IPS-15b (cell line): ENCODE data around the gene EML1.

Experiments
- H3K27me3 ChIP-seq: one replicate; pipeline ENCODE4 v1.6.1; 2013; ENCODE audit warnings: low read length; ENCODE audit not compliant: control insufficient read depth, insufficient read depth
- H3K36me3 ChIP-seq: one replicate; pipeline ENCODE4 v1.6.1; 2013; ENCODE audit warnings: low read length; ENCODE audit not compliant: control insufficient read depth, insufficient read depth
- H3K4me1 ChIP-seq: one replicate; pipeline ENCODE4 v1.6.1; 2013; ENCODE audit warnings: mild to moderate bottlenecking, low read length; ENCODE audit not compliant: control insufficient read depth, insufficient read depth
- H3K4me3 ChIP-seq: one replicate; pipeline ENCODE4 v1.5.1; 2013; ENCODE audit warnings: low read depth, low read length
- H3K9ac ChIP-seq: one replicate; pipeline ENCODE4 v1.6.1; 2013; ENCODE audit warnings: low read depth, mild to moderate bottlenecking, low read length
- H3K9me3 ChIP-seq: one replicate; pipeline ENCODE4 v1.6.1; 2013; ENCODE audit warnings: mild to moderate bottlenecking, low read length; ENCODE audit not compliant: control insufficient read depth, insufficient read depth

The EML1 gene

GRCh38 chr14:99788713-99789112, 4.5 kb upstream of the EML1 start:
- Histone ChIP-seq H3K4me3 (no peak overlapping the region), H3K9me3 (no peaks in the 10 kb centered on the region), H3K36me3 (no peaks in the 10 kb centered on the region), H3K4me1 (no peaks in the 10 kb centered on the region), H3K9ac (no peak overlapping the region), H3K27me3 (peaks cover 9% of the 10 kb centered on the region)

DNA sequence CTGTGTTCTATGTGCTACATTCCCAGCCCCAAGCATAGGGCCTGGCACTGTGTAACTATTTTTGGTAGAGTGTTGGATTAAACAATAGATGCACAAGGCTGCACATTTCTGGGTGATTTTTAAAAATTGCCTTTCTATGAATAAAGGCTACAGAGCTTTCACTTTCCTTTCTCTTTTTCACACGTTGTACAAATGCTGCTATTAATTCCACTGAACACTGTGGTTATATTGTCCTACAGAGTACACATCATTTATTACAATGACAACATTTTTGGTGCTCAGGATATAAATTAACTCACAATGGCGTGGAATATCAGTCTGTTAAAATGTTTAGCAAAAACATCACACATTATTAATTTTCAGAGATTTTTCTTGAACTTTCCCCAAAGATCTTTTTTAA, 3.6 kb upstream of the EML1 start:
- H3K9ac ChIP-seq: no peak overlapping the region
- H3K27me3 ChIP-seq: peaks cover 9% of the 10 kb centered on the region
- peaks cover 4% of the 10 kb centered on the region for H3K4me1 ChIP-seq
- no peak overlapping the region for H3K4me3 ChIP-seq
- H3K9me3 ChIP-seq: no peaks in the 10 kb centered on the region
- H3K36me3 ChIP-seq: no peaks in the 10 kb centered on the region

GRCh38 chr14:99790201-99790977, 2.8 kb upstream of the EML1 start:
- H3K27me3 ChIP-seq: peaks cover 9% of the 10 kb centered on the region
- H3K36me3 ChIP-seq: no peaks in the 10 kb centered on the region
- H3K9ac ChIP-seq: no peak overlapping the region
- H3K4me3 ChIP-seq: no peak overlapping the region
- no peaks in the 10 kb centered on the region for H3K9me3 ChIP-seq
- peaks cover 5% of the 10 kb centered on the region for H3K4me1 ChIP-seq

GRCh38 chr14:99790978-99791376, 2.2 kb upstream of the EML1 start:
- peaks cover 5% of the 10 kb centered on the region for H3K4me1 ChIP-seq
- no peak overlapping the region for H3K9ac ChIP-seq
- H3K4me3 ChIP-seq: no peak overlapping the region
- H3K9me3 ChIP-seq: no peaks in the 10 kb centered on the region
- peaks cover 9% of the 10 kb centered on the region for H3K27me3 ChIP-seq
- H3K36me3 ChIP-seq: no peaks in the 10 kb centered on the region

DNA sequence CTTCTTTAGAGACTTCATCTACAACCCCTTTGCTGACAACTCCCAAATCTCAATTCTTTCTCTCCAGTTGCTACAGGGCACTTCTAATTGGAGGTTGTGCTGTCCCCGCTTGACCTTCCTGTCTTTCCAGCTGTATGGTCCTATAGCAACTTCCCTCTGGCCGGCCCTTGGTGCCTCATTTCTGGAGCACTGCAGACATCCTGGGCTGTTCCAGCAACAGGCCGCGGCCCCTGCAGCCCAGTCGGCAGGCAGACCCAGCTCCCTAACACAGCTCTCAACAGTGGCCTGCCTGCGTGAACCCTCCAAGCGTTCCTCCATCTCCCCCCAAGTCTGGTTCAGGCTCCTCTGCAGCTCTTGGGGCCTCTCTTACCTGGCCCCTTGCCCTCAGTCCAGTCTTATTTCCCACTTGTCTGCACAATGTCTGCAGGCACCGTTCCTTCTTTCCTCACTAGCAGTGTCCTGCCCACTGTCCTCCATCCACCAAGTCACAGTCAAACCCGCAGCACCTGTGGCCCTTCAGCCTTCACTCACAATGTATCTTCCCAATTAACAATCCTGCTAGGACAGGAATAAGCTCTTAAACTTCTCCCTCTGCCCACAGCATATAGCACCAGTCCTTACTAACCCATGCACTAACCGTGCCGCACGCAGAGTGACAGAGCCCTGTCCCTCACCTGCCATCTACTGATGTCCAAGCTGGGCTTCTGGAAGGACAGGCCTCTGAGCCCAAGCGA, 1.6 kb upstream of the EML1 start:
- Histone ChIP-seq H3K4me1 (peaks cover 5% of the 10 kb centered on the region), H3K27me3 (peaks cover 9% of the 10 kb centered on the region), H3K4me3 (no peak overlapping the region), H3K9me3 (no peaks in the 10 kb centered on the region), H3K36me3 (no peaks in the 10 kb centered on the region), H3K9ac (no peak overlapping the region)

DNA sequence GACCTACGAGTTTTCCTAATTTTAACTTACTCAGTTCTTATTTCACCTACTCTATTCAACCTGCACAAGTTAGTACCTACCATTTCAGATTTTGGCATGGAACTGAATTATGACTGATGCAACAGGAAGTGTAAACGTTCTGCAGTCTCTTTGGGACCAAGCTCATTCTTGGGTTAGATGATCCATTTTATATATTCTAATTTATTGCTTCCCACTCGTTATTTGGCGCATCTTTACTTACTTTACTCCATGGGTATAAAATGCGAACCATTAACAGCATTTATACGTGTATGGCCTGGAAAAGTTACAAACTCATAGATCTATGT, 1.0 kb upstream of the EML1 start:
- Histone ChIP-seq H3K36me3 (no peaks in the 10 kb centered on the region), H3K4me3 (no peak overlapping the region), H3K4me1 (peaks cover 5% of the 10 kb centered on the region), H3K9ac (no peak overlapping the region), H3K27me3 (peaks cover 9% of the 10 kb centered on the region), H3K9me3 (no peaks in the 10 kb centered on the region)

- Histone ChIP-seq H3K9me3 (no peaks in the 10 kb centered on the region), H3K4me3 (peak overlapping the region; percentile 60), H3K9ac (no peak overlapping the region), H3K4me1 (peaks cover 5% of the 10 kb centered on the region), H3K36me3 (no peaks in the 10 kb centered on the region), H3K27me3 (peaks cover 9% of the 10 kb centered on the region)
Measured at GRCh38 chr14:99792551-99793212, 531 bp upstream of the EML1 start.

DNA sequence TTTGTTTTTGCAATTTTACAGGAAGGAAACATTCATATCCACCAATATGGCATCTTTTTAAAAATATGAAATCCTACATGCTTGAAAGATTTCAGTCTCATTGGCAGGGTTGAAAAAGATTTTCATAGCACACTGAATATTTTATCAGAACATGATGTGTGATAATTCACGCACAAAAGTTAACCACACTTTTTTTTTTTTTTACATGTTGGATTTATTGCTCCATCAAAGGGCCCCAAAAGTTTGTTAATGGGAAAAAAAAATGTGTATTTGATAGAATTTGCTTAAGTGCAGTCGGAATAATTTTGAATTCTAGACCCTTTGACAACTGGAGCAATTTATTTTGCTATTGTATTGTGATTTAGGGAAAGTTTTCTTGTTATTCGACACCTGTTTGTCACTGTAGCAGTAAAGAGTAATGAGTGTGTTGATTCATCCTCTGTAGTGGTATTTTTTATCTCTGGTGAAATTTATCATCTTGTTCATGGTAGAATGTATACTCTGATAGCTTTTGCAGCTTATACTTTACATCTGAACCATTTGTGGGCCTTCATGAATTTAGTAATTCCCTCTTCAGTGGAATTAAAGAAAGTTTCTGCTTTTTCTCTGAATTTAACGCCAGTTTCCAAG, 1.1 kb downstream of the EML1 start:
- H3K36me3 ChIP-seq: no peaks in the 10 kb centered on the region
- no peak overlapping the region for H3K9ac ChIP-seq
- H3K9me3 ChIP-seq: no peaks in the 10 kb centered on the region
- H3K4me3 ChIP-seq: peak overlapping the region; percentile 55
- peaks cover 9% of the 10 kb centered on the region for H3K27me3 ChIP-seq
- peaks cover 5% of the 10 kb centered on the region for H3K4me1 ChIP-seq

DNA sequence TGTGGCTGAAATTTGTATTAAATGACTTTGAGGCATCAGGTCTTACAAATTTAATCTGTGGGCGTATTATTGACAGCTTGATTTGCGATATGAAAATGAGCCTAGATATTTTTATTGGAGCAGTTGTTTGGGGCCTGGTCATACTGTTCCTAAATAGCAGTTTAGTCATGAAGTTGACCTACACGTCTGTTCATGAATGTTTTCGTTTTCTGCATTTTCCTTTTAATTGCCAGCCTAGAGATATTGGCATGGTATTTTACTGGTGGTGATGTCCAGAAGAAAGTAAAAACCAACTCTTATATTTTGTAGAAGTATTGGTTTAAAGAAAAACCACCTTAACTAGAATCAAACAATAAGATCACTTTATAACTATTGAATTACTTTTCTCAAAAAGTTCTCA, 1.8 kb downstream of the EML1 start:
- Histone ChIP-seq H3K36me3 (no peaks in the 10 kb centered on the region), H3K27me3 (peaks cover 9% of the 10 kb centered on the region), H3K9me3 (no peaks in the 10 kb centered on the region), H3K4me1 (peaks cover 5% of the 10 kb centered on the region), H3K9ac (no peak overlapping the region), H3K4me3 (no peak overlapping the region)

DNA sequence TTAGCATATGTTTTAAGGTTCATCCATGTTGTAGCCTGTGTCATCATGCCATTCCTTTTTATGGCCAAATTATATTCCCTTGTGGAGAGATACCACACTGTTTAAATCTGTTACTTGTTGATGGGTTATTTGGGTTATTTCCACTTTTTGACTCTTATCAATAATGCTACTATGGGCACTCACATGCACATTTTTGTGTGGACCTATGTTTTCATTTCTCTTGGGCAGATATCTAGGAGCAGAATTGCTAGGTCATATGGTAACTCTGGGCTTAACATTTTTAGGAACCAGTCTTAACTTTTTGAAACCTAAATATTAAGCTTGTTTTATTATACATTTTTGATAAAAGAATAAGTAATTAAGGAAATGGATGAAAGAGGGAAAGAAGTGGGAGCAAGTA, 4.0 kb downstream of the EML1 start:
- Histone ChIP-seq H3K9ac (no peak overlapping the region), H3K9me3 (no peaks in the 10 kb centered on the region), H3K27me3 (peaks cover 4% of the 10 kb centered on the region), H3K4me1 (peaks cover 9% of the 10 kb centered on the region), H3K4me3 (no peak overlapping the region), H3K36me3 (no peaks in the 10 kb centered on the region)

GRCh38 chr14:99800781-99801180, 7.6 kb downstream of the EML1 start:
- no peaks in the 10 kb centered on the region for H3K9me3 ChIP-seq
- no peaks in the 10 kb centered on the region for H3K36me3 ChIP-seq
- H3K27me3 ChIP-seq: no peaks in the 10 kb centered on the region
- no peak overlapping the region for H3K4me3 ChIP-seq
- peaks cover 4% of the 10 kb centered on the region for H3K4me1 ChIP-seq
- no peak overlapping the region for H3K9ac ChIP-seq
